Muscle layer of duodenum (tissue), 2 donors: ENCODE results near the gene ADIRF.

Source experiments
- H3K27ac ChIP-seq: one replicate; pipeline ENCODE4 v1.7.0; 2013; ENCODE audit warnings: mild to moderate bottlenecking, low read length
- H3K27me3 ChIP-seq: one replicate; pipeline ENCODE4 v1.7.0; 2013; ENCODE audit warnings: low read depth, mild to moderate bottlenecking, control low read depth, low read length
- H3K36me3 ChIP-seq, 2 donors: one replicate each; pipeline ENCODE4 v1.7.0; 2013; ENCODE audit warnings: low read length in 2 of 2, control low read depth in 1 of 2, mild to moderate bottlenecking in 1 of 2; ENCODE audit not compliant: insufficient read depth in 2 of 2, control insufficient read depth in 1 of 2
- H3K4me1 ChIP-seq, 2 donors: one replicate each; pipeline ENCODE4 v1.7.0; 2013; ENCODE audit warnings: low read length in 2 of 2, mild to moderate bottlenecking in 2 of 2, control low read depth in 1 of 2, moderate library complexity in 1 of 2; ENCODE audit not compliant: insufficient read depth in 2 of 2, control insufficient read depth in 1 of 2
- H3K4me3 ChIP-seq, 2 donors: one replicate each; pipeline ENCODE4 v1.7.0; 2013; ENCODE audit warnings: low read length in 2 of 2, low read depth in 1 of 2, mild to moderate bottlenecking in 1 of 2
- H3K9me3 ChIP-seq, 2 donors: one replicate each; pipeline ENCODE4 v1.7.0; 2013; ENCODE audit warnings: low read length in 2 of 2, control low read depth in 1 of 2, mild to moderate bottlenecking in 1 of 2; ENCODE audit not compliant: control insufficient read depth in 1 of 2
- donor health status: healthy.

The ADIRF gene

DNA sequence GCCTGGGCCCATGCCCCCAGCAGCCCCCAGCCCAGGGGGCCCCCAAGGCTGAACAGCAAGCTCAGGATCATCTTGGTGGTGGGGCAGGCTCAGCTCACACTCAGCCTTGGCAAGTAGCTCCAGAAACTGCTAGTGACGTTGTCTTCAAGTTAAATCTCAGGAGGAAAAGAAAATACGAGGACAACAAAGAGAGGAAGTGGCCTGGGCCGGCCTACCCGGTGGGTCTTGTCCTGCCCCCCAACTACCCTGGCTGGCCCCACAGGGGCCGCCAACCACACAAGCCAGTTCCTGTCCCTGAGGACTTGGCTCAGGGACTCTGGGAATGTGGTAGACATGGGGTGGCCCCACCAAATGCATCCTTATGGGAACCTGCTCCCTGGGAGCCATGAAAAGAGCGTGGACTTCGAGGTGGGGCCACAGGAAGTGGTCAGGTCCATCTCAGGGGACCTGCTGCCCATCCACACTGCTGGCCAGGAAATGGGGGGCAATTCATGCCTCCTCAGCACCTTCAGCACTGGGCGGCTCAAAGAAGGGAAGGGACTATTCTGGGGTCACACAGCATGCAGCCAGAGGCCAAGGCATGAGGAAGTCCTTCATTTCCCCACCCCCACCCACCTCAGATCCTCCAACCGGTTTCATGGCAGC, 10.7 kb upstream of the ADIRF start, which contains the start of gene MMRN2:
Gene MMRN2 (minus strand): TSS at position 145 of the 645 bp plus-strand sequence. CDS start 74 bp downstream, at position 71.
- peaks cover 8 to 18% of the 10 kb centered on the region in 2 donors for H3K4me1 ChIP-seq

DNA sequence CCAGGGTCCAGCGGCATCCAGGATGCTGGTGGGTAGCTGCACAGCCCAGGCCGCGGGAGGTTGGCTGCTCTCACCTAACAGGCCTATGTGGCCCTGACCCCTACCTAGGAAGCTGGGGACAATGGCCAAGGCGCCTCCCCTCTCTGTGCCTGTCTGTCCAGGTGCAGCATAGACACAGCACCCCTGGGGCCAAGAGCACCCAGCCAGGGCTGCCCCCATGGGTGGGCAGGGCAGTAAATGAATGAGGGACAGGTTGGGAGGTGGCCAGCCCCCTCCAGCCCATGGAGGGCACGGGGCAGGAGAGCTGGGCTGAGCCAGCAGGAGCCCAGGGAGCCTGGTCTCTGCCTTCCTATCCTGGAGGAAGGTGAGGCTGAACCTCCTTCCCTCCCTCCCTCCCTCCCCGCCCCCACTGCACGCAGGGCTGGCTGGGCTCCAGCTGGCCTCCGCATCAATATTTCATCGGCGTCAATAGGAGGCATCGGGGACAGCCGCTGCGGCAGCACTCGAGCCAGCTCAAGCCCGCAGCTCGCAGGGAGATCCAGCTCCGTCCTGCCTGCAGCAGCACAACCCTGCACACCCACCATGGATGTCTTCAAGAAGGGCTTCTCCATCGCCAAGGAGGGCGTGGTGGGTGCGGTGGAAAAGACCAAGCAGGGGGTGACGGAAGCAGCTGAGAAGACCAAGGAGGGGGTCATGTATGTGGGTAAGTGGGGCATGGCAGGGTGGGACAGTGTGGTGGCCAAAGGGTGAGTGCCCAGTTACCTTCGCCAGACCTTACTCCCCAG, 10.0 kb upstream of the ADIRF start, which contains the start of gene SNCG:
Gene SNCG (plus strand): TSS at position 484 of the 785 bp plus-strand sequence. CDS start 99 bp downstream, at position 583.
- Histone ChIP-seq H3K4me1 (peaks cover 8 to 18% of the 10 kb centered on the region in 2 donors), H3K27ac (peak within 1 kb of the TSS; percentile 39), H3K27me3 (no peaks in the 10 kb centered on the region), H3K9me3 (no peaks in the 10 kb centered on the region), H3K4me3 (peak within 1 kb of the TSS; percentile 21), H3K36me3 (no peaks in the 10 kb centered on the region)

More for the DNA sequence above, 10.7 kb upstream of the ADIRF start, which contains the start of gene MMRN2:
- peak within 1 kb of the TSS; percentile 75 for H3K27ac ChIP-seq
- H3K4me3 ChIP-seq = peak within 1 kb of the TSS; percentile 21 to 26
- H3K36me3 ChIP-seq = no peaks in the 10 kb centered on the region
- H3K27me3 ChIP-seq = no peaks in the 10 kb centered on the region
- H3K9me3 ChIP-seq = no peaks in the 10 kb centered on the region

DNA sequence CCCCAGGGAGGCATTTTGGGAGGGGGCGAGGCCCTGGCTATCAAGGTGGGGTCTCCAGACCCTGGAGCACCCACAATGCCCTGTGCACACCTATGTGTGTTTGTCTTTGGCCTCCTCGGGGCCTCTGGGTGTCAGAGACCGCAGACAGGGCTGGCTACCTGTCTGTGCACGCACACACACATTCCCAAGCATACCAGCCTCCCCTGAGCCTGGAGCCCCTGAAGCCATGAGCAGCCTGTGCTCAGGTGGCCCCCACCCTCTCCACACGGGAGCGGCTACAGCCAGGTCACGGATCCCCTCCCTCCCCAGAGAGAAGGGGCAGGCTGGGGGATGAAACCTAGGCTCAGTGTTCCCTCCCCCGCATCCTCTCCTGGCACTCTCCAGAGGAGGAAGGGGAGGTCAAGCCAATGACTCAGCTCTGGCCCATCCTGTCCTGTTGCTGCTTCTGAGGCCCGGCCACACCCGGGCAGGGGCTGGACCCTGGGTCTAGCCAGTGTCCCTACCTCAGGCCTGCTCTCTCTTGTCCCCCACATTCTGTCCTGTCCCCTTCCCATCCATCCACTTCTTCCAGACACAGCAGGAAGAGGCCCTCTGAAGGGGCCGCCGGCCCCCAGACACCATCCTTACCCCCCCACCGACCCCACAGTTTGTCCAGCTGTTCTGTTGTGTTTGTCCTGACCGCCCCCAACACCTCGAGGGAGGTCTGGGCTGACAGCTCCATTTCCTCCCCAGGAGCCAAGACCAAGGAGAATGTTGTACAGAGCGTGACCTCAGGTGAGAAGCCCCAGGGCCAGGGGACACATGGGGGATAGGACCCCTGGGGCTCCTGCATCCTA, 9.2 kb upstream of the ADIRF start:
- H3K4me3 ChIP-seq = peak overlapping the region; percentile 11 to 21
- H3K4me1 ChIP-seq = peaks cover 8 to 17% of the 10 kb centered on the region in 2 donors
- peak overlapping the region; percentile 39 for H3K27ac ChIP-seq
- no peaks in the 10 kb centered on the region for H3K36me3 ChIP-seq
- no peaks in the 10 kb centered on the region for H3K9me3 ChIP-seq
- no peaks in the 10 kb centered on the region for H3K27me3 ChIP-seq

DNA sequence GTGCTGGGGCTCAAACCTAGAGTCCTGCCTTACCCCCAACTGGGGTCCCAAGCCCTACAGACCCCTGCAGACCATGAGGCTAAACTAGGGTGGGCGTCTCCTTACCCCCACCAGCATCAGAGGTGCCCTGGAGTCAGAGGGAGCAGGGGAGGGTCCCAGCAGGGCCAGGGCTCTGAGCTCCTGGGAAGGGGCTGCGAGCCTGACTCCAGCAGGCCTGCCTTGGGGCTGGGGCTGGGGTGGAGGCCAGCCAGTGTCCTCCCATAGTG, 8.6 kb upstream of the ADIRF start:
- H3K4me1 ChIP-seq = peaks cover 8 to 14% of the 10 kb centered on the region in 2 donors
- H3K27ac ChIP-seq = peak overlapping the region; percentile 39
- no peaks in the 10 kb centered on the region for H3K9me3 ChIP-seq
- peak overlapping the region in 1 of 2 donors; percentile 7 for H3K4me3 ChIP-seq
- H3K27me3 ChIP-seq = no peaks in the 10 kb centered on the region
- no peaks in the 10 kb centered on the region for H3K36me3 ChIP-seq

DNA sequence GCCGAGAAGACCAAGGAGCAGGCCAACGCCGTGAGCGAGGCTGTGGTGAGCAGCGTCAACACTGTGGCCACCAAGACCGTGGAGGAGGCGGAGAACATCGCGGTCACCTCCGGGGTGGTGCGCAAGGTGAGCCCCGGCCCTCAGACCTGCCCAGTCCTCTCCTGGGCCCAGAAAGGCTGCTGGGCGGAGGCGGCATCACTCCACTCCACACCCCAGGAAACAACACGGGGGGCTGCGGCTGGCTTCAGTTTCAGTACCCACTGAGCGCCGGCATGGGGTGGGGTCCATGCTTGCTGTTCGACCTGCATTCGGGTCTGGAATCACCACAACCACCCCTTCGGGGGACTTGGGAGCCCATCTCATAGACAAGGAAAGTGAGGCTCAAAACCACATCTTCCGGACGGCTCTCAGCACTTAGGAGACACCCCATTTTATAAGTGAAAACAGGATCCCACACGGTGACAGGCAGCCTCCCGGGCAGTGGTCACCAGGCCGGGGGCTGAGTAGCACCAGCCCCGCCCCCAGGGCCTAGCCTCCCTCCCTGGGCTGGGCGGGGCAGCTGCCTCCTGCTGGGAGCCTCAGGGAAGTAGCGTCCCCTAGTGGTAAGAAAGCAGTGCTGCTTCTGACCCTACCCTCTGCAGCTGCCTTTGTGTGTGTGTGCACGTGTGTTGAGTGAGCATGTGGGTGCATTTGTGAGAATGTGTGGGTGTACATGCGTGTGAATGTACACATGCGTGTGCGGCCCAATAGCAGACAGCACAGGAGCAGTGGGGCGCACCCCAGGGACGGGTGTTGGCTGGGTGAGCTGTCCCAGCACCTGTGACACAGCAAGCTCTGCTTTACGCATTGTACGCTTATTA, 8.0 kb upstream of the ADIRF start:
- no peaks in the 10 kb centered on the region for H3K27me3 ChIP-seq
- no peak overlapping the region for H3K4me3 ChIP-seq
- no peak overlapping the region for H3K27ac ChIP-seq
- no peaks in the 10 kb centered on the region for H3K9me3 ChIP-seq
- no peaks in the 10 kb centered on the region for H3K36me3 ChIP-seq
- H3K4me1 ChIP-seq = peaks cover 8 to 14% of the 10 kb centered on the region in 2 donors

DNA sequence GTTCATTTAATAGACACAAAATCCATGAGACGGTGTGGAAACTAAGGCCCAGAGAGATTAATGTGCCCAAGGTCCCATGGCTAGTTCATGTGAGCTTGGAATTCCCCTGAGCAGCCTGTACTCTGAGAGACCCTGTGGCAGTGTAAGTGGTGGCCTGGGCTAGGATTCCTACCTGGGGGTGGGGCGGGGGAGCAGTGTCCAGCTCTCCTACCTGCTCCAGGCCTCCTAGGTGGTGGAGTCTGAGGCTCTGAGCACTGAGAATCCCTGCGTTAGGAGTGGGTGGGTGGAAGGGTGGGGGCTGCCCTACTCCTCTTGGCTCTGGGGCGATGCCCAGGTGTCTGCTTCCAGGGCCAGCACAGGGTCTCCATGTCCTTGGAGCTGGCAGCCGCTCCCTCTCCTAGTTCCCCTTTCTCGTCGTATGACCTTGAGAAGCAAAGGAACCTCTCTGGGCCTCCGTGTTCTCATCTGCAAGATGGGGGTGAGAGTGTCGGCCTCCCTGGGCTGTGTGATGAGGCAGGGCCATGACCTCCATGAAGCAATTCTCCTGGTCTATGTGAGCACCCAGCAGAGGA, 7.3 kb upstream of the ADIRF start:
- no peak overlapping the region for H3K27ac ChIP-seq
- H3K4me1 ChIP-seq = peaks cover 8 to 16% of the 10 kb centered on the region in 2 donors
- no peak overlapping the region for H3K4me3 ChIP-seq
- H3K27me3 ChIP-seq = no peaks in the 10 kb centered on the region
- H3K9me3 ChIP-seq = no peaks in the 10 kb centered on the region
- H3K36me3 ChIP-seq = no peaks in the 10 kb centered on the region

DNA sequence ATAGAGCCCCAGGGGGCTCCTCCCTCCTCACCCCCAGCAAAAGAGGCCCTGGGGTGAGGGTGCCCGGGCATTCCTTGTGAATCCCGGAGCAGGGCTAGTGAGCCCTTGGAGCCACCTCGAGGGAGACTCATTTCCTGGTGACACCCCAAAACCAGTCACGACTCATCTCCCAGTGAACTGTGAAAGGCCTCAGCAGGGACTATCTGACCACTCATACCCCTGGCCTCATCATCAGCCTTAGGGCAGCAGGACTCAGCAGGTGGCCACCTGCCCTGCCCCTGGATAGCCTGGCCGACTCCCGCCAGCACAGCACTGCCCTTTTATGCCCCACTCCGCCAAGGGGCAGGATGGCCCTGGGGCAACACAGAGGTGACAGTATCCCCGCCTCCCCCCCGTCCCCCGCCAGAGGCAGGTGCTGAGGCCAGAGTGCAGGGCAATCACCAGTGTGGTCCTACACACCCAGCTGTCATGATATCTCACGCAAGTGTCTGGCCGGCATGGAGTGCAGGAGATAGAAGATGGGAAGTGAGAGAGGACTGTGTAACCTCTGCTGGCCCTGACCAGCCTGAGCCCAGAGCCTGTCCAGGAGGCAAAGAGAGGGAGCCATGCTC, 6.7 kb upstream of the ADIRF start:
- Histone ChIP-seq H3K27me3 (no peaks in the 10 kb centered on the region), H3K4me3 (no peak overlapping the region), H3K9me3 (no peaks in the 10 kb centered on the region), H3K4me1 (peaks cover 13 to 22% of the 10 kb centered on the region in 2 donors), H3K27ac (no peak overlapping the region), H3K36me3 (no peaks in the 10 kb centered on the region)

DNA sequence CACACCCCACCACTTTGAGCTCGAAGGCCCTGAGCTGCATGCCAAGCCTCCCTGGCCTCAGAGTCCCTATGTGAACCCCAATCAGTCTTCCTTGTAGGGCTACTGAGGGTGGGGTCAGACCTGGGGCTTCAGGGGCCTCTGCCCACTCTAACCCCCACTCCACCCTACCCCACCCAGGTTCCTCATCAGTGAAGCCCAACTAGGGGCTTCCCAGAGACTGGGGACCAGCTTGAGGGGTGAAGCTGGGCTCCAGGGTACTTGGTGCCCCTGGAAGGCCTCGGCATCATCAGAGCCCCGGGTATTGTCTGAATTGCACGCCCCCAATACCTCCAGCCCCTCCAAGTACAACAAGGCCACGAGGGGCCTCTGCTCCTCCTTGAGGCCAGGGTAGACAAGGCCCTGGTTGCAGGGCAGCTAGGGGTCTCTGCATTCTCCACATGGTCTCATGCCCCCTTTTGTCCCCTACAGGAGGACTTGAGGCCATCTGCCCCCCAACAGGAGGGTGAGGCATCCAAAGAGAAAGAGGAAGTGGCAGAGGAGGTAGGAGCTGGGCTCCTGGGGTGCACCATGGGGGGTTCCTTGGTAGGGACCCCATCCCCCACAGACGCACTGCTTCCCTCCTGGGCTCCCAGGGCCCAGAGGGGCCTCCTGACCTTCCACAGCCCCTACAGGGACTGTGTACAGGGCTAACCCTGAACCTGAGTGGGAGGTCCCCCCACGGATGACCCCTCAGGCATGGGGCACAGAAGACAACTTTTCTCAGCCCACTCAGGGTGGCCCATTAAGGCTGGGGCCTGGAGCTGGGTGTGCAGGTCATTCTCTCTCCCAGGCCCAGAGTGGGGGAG, 5.9 kb upstream of the ADIRF start:
- Histone ChIP-seq H3K9me3 (no peaks in the 10 kb centered on the region), H3K36me3 (no peaks in the 10 kb centered on the region), H3K27me3 (no peaks in the 10 kb centered on the region), H3K4me3 (no peak overlapping the region), H3K4me1 (peaks cover 13 to 30% of the 10 kb centered on the region in 2 donors), H3K27ac (no peak overlapping the region)

DNA sequence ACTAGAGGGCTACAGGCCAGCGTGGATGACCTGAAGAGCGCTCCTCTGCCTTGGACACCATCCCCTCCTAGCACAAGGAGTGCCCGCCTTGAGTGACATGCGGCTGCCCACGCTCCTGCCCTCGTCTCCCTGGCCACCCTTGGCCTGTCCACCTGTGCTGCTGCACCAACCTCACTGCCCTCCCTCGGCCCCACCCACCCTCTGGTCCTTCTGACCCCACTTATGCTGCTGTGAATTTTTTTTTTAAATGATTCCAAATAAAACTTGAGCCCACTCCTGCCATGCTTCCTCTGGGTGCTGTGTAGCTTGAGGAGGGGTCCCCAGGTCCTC, 5.3 kb upstream of the ADIRF start:
- H3K4me1 ChIP-seq = peaks cover 11 to 32% of the 10 kb centered on the region in 2 donors
- no peaks in the 10 kb centered on the region for H3K27me3 ChIP-seq
- no peak overlapping the region for H3K4me3 ChIP-seq
- H3K36me3 ChIP-seq = no peaks in the 10 kb centered on the region
- H3K9me3 ChIP-seq = no peaks in the 10 kb centered on the region
- H3K27ac ChIP-seq = no peak overlapping the region
